HL-60 (cell line): ENCODE data around the gene ASTN2.

ENCODE experiments used
- DNase-seq, 2 experiments: peaks; one replicate each; pipeline ENCODE4 v3.0.0-alpha.2; 2010 to 2020; ENCODE audit warnings: low read depth in 1 of 2, low spot score in 1 of 2
- H3K27ac ChIP-seq: fragments of 250-450 bp; sonication (Bioruptor Pico); replicated peaks from 2 replicates; pipeline ENCODE4 v1.5.1; 2020; ENCODE audit warnings: mild to moderate bottlenecking, moderate library complexity
- H3K27me3 ChIP-seq: fragments of 250-450 bp; sonication (Bioruptor Pico); 2 replicates; pipeline ENCODE4 v1.5.1; 2021; ENCODE audit warnings: mild to moderate bottlenecking, moderate library complexity; ENCODE audit not compliant: insufficient read depth, poor library complexity, severe bottlenecking
- H3K4me3 ChIP-seq: replicated peaks from 2 replicates; pipeline ENCODE4 v1.5.1; 2011; ENCODE audit warnings: mild to moderate bottlenecking, control low read depth, low read length; ENCODE audit not compliant: insufficient read depth
- CTCF ChIP-seq: IDR thresholded peaks from one replicate; pipeline ENCODE4 v1.5.1; 2011; ENCODE audit warnings: low read length, control low read depth, inconsistent platforms; ENCODE audit not compliant: insufficient read depth
- GABPA ChIP-seq: IDR thresholded peaks from 2 replicates; pipeline ENCODE4 v1.6.1; 2012; ENCODE audit warnings: low read depth
- POLR2AphosphoS5 ChIP-seq: IDR thresholded peaks from 2 replicates; pipeline ENCODE4 v1.6.1; 2012; ENCODE audit warnings: low read depth
- REST ChIP-seq: IDR thresholded peaks from 2 replicates; pipeline ENCODE4 v1.6.1; 2012; ENCODE audit warnings: low read depth; ENCODE audit not compliant: insufficient replicate concordance
- SPI1 ChIP-seq: IDR thresholded peaks from 2 replicates; pipeline ENCODE4 v1.6.1; 2012; ENCODE audit warnings: low read depth, mild to moderate bottlenecking, borderline replicate concordance

The ASTN2 gene

GRCh38 chr9:116975126-116975525 lies 439.7 kb downstream of the ASTN2 start:
- DNase-seq: no peak
- no peak overlapping the region for H3K27ac ChIP-seq
- H3K4me3 ChIP-seq: no peak overlapping the region
- no peaks in the 10 kb centered on the region for H3K27me3 ChIP-seq
- TF ChIP-seq REST (no peak), SPI1 (no peak), CTCF (no peak), POLR2AphosphoS5 (no peak), GABPA (no peak)

- TF ChIP-seq REST (no peak), SPI1 (no peak), CTCF (no peak), POLR2AphosphoS5 (no peak), GABPA (no peak)
- no peak overlapping the region for H3K27ac ChIP-seq
- no peak for DNase-seq
- H3K4me3 ChIP-seq: no peak overlapping the region
- H3K27me3 ChIP-seq: no peaks in the 10 kb centered on the region
Observed at GRCh38 chr9:116966199-116966598, 448.7 kb downstream of the ASTN2 start.

- TF ChIP-seq POLR2AphosphoS5 (no peak), REST (no peak), SPI1 (no peak), GABPA (no peak), CTCF (no peak)
- DNase-seq: no peak
- Histone ChIP-seq H3K27me3 (no peaks in the 10 kb centered on the region), H3K4me3 (no peak overlapping the region), H3K27ac (no peak overlapping the region)
Observed at GRCh38 chr9:116964258-116964657, 450.6 kb downstream of the ASTN2 start.
